ENCODE results near the gene APPBP2. TPM values are rescaled to one million over a fixed set of nuclear protein-coding genes. Genes with fewer than 3 reads are reported as not detected.
"Not testable (repeated sequence)": the region's sequence is repeated elsewhere in the genome, so short reads cannot be mapped to it uniquely, and the experiment has no call there.

APPBP2 gene
- total RNA-seq, 1 donor from 2014 or later: 60.7 TPM

- DNase-seq (ENCODE audit: low spot score): no peak
Observed at GRCh38 chr17:60495260-60495659, 30.8 kb downstream of the APPBP2 start.

- no peak for DNase-seq (ENCODE audit: low spot score)
Observed at GRCh38 chr17:60493847-60494321, 32.2 kb downstream of the APPBP2 start.

- no peak for DNase-seq (ENCODE audit: low spot score)
Observed at GRCh38 chr17:60491771-60492170, 34.3 kb downstream of the APPBP2 start.

- DNase-seq (ENCODE audit: low spot score): not testable (repeated sequence)
Observed at GRCh38 chr17:60490594-60490993, 35.4 kb downstream of the APPBP2 start.

- DNase-seq (ENCODE audit: low spot score): no peak
Observed at GRCh38 chr17:60481604-60482003, 44.4 kb downstream of the APPBP2 start.

GRCh38 chr17:60473788-60474187 is 52.3 kb downstream of the APPBP2 start:
- no peak for DNase-seq (ENCODE audit: low spot score)

- DNase-seq (ENCODE audit: low spot score): no peak
Observed at GRCh38 chr17:60472449-60472848, 53.6 kb downstream of the APPBP2 start.

GRCh38 chr17:60471451-60471850 is 54.6 kb downstream of the APPBP2 start:
- no peak for DNase-seq (ENCODE audit: low spot score)

- no peak for DNase-seq (ENCODE audit: low spot score)
Observed at GRCh38 chr17:60468371-60468770, 57.7 kb downstream of the APPBP2 start.

- DNase-seq (ENCODE audit: low spot score): no peak
Observed at GRCh38 chr17:60464343-60464742, 61.7 kb downstream of the APPBP2 start.

- no peak for DNase-seq (ENCODE audit: low spot score)
Observed at GRCh38 chr17:60463157-60463835, 62.7 kb downstream of the APPBP2 start.

GRCh38 chr17:60461584-60461983 is 64.5 kb downstream of the APPBP2 start:
- no peak for DNase-seq (ENCODE audit: low spot score)

- no peak for DNase-seq (ENCODE audit: low spot score)
Observed at GRCh38 chr17:60457148-60457547, 68.9 kb downstream of the APPBP2 start.

GRCh38 chr17:60455378-60455777 is 70.7 kb downstream of the APPBP2 start:
- DNase-seq (ENCODE audit: low spot score): no peak

GRCh38 chr17:60451965-60452364 is 74.1 kb downstream of the APPBP2 start:
- DNase-seq (ENCODE audit: low spot score): no peak

GRCh38 chr17:60451071-60451470 is 75.0 kb downstream of the APPBP2 start:
- no peak for DNase-seq (ENCODE audit: low spot score)

GRCh38 chr17:60447375-60447774 is 78.7 kb downstream of the APPBP2 start:
- DNase-seq (ENCODE audit: low spot score): no peak

GRCh38 chr17:60445144-60445543 is 80.9 kb downstream of the APPBP2 start:
- DNase-seq (ENCODE audit: low spot score): no peak

- no peak for DNase-seq (ENCODE audit: low spot score)
Observed at GRCh38 chr17:60443713-60444112, 82.3 kb downstream of the APPBP2 start.

GRCh38 chr17:60442271-60443173 is 83.5 kb downstream of the APPBP2 start:
- peak; percentile 59 for DNase-seq (ENCODE audit: low spot score)

- no peak for DNase-seq (ENCODE audit: low spot score)
Observed at GRCh38 chr17:60439501-60439900, 86.5 kb downstream of the APPBP2 start.

GRCh38 chr17:60436676-60437075 is 89.4 kb downstream of the APPBP2 start:
- no peak for DNase-seq (ENCODE audit: low spot score)
